ENCODE results near the gene GMDS. TPM values are rescaled to one million over a fixed set of nuclear protein-coding genes. Genes with fewer than 3 reads are reported as not detected.

Gene GMDS
- total RNA-seq, 1 donor from 2014 or later: 34.0 TPM

DNA sequence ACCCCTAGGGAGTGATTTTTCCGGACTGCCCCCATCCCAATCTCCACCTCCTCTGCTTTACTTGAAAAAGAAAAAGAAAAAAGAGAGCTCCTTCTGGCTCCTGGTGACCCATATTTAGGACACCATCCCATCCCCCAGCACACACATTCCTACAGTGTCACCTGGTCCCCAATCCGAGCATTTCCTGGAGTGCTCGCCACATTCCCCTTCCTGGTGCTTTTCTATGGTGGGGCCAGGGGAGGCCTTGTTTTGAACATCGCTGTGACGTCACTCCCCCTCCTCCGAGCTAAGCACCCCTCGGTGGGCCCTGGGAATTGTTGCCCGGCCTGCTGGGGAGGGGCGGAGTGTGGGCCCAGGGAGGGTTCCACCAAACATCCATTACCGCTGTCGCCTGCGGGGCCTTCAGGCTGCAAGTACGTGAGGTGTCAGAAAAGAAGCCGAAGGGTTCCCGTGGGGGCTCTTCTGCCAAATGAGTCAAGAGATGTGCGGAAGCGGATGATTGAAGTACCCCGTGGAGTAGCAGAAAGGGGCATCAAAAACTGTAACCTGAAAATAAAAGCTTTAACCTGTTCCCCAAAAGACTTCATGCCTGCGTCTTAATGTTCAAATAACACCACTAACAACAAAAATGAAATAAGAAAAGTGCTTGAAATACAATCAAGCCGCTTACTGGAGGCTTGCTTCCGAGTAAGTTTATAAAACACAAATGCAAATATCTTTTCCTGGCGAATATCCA is 638.5 kb downstream of the GMDS start:
- peaks cover 1% of the 10 kb centered on the region for H3K27me3 Mint-ChIP-seq (ENCODE audit: low read depth)
- peak overlapping the region; percentile 75 for H3K27ac Mint-ChIP-seq (ENCODE audit: unreplicated experiment)

DNA sequence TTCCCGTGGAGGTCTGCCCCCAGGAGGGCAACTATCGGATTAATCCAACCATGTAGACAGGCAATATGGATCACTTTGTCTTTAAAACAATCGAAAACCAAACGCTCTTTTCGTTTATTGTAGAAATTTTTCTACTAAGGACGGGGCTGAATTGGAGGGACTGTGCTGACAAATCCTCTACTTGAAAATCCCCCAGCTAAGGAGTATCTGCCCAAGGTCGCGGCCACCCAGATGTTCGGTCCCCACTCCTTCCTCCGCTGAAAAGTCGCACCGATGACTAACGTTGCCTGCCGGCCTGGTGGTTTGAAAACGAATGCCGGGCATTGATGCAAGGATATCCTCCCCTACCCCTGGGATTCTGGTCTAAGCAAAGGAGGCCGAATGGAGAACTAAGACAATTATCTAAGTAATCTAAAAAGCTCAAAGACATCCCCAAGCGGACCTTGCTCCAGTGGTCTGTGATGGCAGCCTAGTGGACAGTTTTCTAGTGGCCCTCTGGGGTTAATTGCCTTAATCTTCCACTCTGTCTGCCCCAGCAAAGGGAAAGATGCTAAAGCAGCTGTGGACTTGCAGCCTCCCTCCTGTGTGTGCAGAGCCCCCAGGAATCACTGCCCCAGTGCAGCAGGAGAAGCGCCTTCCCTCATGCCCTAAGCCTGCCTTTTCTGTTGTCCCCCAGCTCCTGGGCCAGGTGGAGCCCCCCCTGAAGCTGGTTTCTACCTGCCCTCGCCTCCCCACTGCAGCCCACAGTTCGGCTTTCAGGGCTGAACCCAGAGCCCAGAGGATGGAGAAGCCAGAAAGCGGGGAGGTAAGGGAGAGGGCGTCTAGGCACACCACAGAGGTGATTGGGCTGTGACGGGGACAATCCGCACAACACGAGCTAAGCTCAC is 639.3 kb downstream of the GMDS start:
- Mint-ChIP-seq H3K27me3 (ENCODE audit: low read depth) (peaks cover 1% of the 10 kb centered on the region), H3K27ac (ENCODE audit: unreplicated experiment) (no peak overlapping the region), H3K36me3 (ENCODE audit: low read depth) (peaks cover 3% of the 10 kb centered on the region), H3K4me3 (ENCODE audit: unreplicated experiment) (peak overlapping the region; percentile 39), H3K4me1 (ENCODE audit: low read depth) (peaks cover 36% of the 10 kb centered on the region), H3K9me3 (ENCODE audit: low read depth) (no peaks in the 10 kb centered on the region)
- TF ChIP-seq, protein P1, sequence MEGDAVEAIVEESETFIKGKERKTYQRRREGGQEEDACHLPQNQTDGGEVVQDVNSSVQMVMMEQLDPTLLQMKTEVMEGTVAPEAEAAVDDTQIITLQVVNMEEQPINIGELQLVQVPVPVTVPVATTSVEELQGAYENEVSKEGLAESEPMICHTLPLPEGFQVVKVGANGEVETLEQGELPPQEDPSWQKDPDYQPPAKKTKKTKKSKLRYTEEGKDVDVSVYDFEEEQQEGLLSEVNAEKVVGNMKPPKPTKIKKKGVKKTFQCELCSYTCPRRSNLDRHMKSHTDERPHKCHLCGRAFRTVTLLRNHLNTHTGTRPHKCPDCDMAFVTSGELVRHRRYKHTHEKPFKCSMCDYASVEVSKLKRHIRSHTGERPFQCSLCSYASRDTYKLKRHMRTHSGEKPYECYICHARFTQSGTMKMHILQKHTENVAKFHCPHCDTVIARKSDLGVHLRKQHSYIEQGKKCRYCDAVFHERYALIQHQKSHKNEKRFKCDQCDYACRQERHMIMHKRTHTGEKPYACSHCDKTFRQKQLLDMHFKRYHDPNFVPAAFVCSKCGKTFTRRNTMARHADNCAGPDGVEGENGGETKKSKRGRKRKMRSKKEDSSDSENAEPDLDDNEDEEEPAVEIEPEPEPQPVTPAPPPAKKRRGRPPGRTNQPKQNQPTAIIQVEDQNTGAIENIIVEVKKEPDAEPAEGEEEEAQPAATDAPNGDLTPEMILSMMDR (IDR thresholded peaks at IDR 0.05): no peak
- DNase-seq (ENCODE audit: low spot score): no peak

More for the DNA sequence above, 638.5 kb downstream of the GMDS start:
- no peaks in the 10 kb centered on the region for H3K9me3 Mint-ChIP-seq (ENCODE audit: low read depth)
- H3K4me1 Mint-ChIP-seq (ENCODE audit: low read depth): peaks cover 36% of the 10 kb centered on the region
- no peak for DNase-seq (ENCODE audit: low spot score)
- H3K36me3 Mint-ChIP-seq (ENCODE audit: low read depth): peaks cover 4% of the 10 kb centered on the region
- peak overlapping the region; percentile 79 for H3K4me3 Mint-ChIP-seq (ENCODE audit: unreplicated experiment)
- TF ChIP-seq, protein P1 (IDR thresholded peaks at IDR 0.05): no peak

- Mint-ChIP-seq H3K4me1 (ENCODE audit: low read depth) (peaks cover 36% of the 10 kb centered on the region), H3K9me3 (ENCODE audit: low read depth) (no peaks in the 10 kb centered on the region), H3K36me3 (ENCODE audit: low read depth) (no peaks in the 10 kb centered on the region), H3K27ac (ENCODE audit: unreplicated experiment) (no peak overlapping the region), H3K27me3 (ENCODE audit: low read depth) (peaks cover 1% of the 10 kb centered on the region), H3K4me3 (ENCODE audit: unreplicated experiment) (peak overlapping the region; percentile 39)
- DNase-seq (ENCODE audit: low spot score): no peak
- TF ChIP-seq, protein P1 (IDR thresholded peaks at IDR 0.05): no peak
Measured at GRCh38 chr6:1605004-1605892, 640.2 kb downstream of the GMDS start.

- no peak for DNase-seq (ENCODE audit: low spot score)
- H3K4me1 Mint-ChIP-seq (ENCODE audit: low read depth): peaks cover 36% of the 10 kb centered on the region
- H3K9me3 Mint-ChIP-seq (ENCODE audit: low read depth): no peaks in the 10 kb centered on the region
- peaks cover 1% of the 10 kb centered on the region for H3K27me3 Mint-ChIP-seq (ENCODE audit: low read depth)
- H3K27ac Mint-ChIP-seq (ENCODE audit: unreplicated experiment): no peak overlapping the region
- TF ChIP-seq, protein P1 (IDR thresholded peaks at IDR 0.05): peak; percentile 100
- H3K36me3 Mint-ChIP-seq (ENCODE audit: low read depth): no peaks in the 10 kb centered on the region
- H3K4me3 Mint-ChIP-seq (ENCODE audit: unreplicated experiment): peak overlapping the region; percentile 64
Measured at GRCh38 chr6:1604158-1605003, 641.0 kb downstream of the GMDS start.
